ENCODE results near the gene LIMK2. TPM values are rescaled to one million over a fixed set of nuclear protein-coding genes. Genes with fewer than 3 reads are reported as not detected.
A peak's percentile ranks its signal among the peaks of the same experiment; 100 is the strongest.
"Not testable (repeated sequence)": the region's sequence is repeated elsewhere in the genome, so short reads cannot be mapped to it uniquely, and the experiment has no call there.

Gene LIMK2
- total RNA-seq, result 88.0 TPM

GRCh38 chr22:31211862-31212730, at the start of gene LIMK2:
TSS of gene LIMK2 (plus strand) at chr22:31212298. CDS start at chr22:31212409, 111 bp downstream.
- peak; percentile 86 for ATAC-seq

- ATAC-seq, result no peak
These were observed 41.1 kb upstream of the LIMK2 start for GRCh38 chr22:31170971-31171370.

- ATAC-seq, result not testable (repeated sequence)
These were observed 40.4 kb upstream of the LIMK2 start for GRCh38 chr22:31171734-31172133.

- peak; percentile 31 for ATAC-seq
These were observed 38.5 kb upstream of the LIMK2 start for GRCh38 chr22:31173386-31174145.

GRCh38 chr22:31176923-31177322, 35.2 kb upstream of the LIMK2 start:
- peak; percentile 13 for ATAC-seq

GRCh38 chr22:31177420-31178162, 34.5 kb upstream of the LIMK2 start:
- ATAC-seq, result peak; percentile 88

GRCh38 chr22:31178859-31179258, 33.2 kb upstream of the LIMK2 start:
- no peak for ATAC-seq

GRCh38 chr22:31179345-31179744, 32.8 kb upstream of the LIMK2 start:
- peak; percentile 92 for ATAC-seq

GRCh38 chr22:31184015-31184414, 28.1 kb upstream of the LIMK2 start:
- ATAC-seq, result no peak

- ATAC-seq, result no peak
These were observed 27.0 kb upstream of the LIMK2 start for GRCh38 chr22:31185056-31185455.

GRCh38 chr22:31187627-31188026, 24.5 kb upstream of the LIMK2 start:
- ATAC-seq, result no peak

GRCh38 chr22:31192513-31192912, 19.6 kb upstream of the LIMK2 start:
- peak; percentile 22 for ATAC-seq

- ATAC-seq, result no peak
These were observed 19.0 kb upstream of the LIMK2 start for GRCh38 chr22:31193092-31193491.

GRCh38 chr22:31194681-31195080, 17.4 kb upstream of the LIMK2 start:
- not testable (repeated sequence) for ATAC-seq

GRCh38 chr22:31199187-31199586, 12.9 kb upstream of the LIMK2 start:
- no peak for ATAC-seq

- ATAC-seq, result peak; percentile 52
These were observed 7.6 kb upstream of the LIMK2 start for GRCh38 chr22:31204352-31204984.

- ATAC-seq, result not testable (repeated sequence)
These were observed 7.0 kb upstream of the LIMK2 start for GRCh38 chr22:31205059-31205458.

- peak; percentile 1 for ATAC-seq
These were observed 5.6 kb upstream of the LIMK2 start for GRCh38 chr22:31206460-31206859.

GRCh38 chr22:31206896-31207687, 5.0 kb upstream of the LIMK2 start:
- ATAC-seq, result peak; percentile 90

- no peak for ATAC-seq
These were observed 1.3 kb upstream of the LIMK2 start for GRCh38 chr22:31210556-31211421.

- no peak for ATAC-seq
These were observed 626 bp upstream of the LIMK2 start for GRCh38 chr22:31211482-31211861.
